HL-60 (cell line): ENCODE measurements around the gene CD40.

Experiments
- CTCF ChIP-seq: IDR thresholded peaks from one replicate; pipeline ENCODE4 v1.5.1; 2011; ENCODE audit warnings: low read length, control low read depth, inconsistent platforms; ENCODE audit not compliant: insufficient read depth
- GABPA ChIP-seq: IDR thresholded peaks from 2 replicates; pipeline ENCODE4 v1.6.1; 2012; ENCODE audit warnings: low read depth
- POLR2AphosphoS5 ChIP-seq: IDR thresholded peaks from 2 replicates; pipeline ENCODE4 v1.6.1; 2012; ENCODE audit warnings: low read depth
- REST ChIP-seq: IDR thresholded peaks from 2 replicates; pipeline ENCODE4 v1.6.1; 2012; ENCODE audit warnings: low read depth; ENCODE audit not compliant: insufficient replicate concordance

- TF ChIP-seq CTCF = no peak
- TF ChIP-seq REST = no peak
- TF ChIP-seq POLR2AphosphoS5 = no peak
- TF ChIP-seq GABPA = no peak
Observed at GRCh38 chr20:46074006-46074405, 44.1 kb upstream of the CD40 start.
